K562 (cell line): ENCODE data around the gene TP53I13. TPM values are rescaled to one million over a fixed set of nuclear protein-coding genes. Genes with fewer than 3 reads are reported as not detected.
A peak's percentile ranks its signal among the peaks of the same experiment; 100 is the strongest.

Experiments
- BACH1 ChIP-seq: fragments of 200-800 bp; sonication (Bioruptor generic); IDR thresholded peaks from 2 replicates; pipeline ENCODE4 v1.6.1; 2016; ENCODE audit warnings: missing genetic modification characterization, missing compliant biosample characterization
- BCL6 ChIP-seq: fragments of 250-450 bp; sonication (Bioruptor Pico); IDR thresholded peaks from 2 replicates; pipeline ENCODE4 v1.4.0; 2020
- BHLHE40 ChIP-seq: IDR thresholded peaks from 2 replicates; pipeline ENCODE4 v1.6.1; 2011; ENCODE audit warnings: low read length, improper control_type of control experiment
- CUX1 ChIP-seq: fragments of 200-800 bp; sonication (Bioruptor generic); IDR thresholded peaks from 2 replicates; pipeline ENCODE4 v1.6.1; 2016; ENCODE audit warnings: missing genetic modification characterization, missing compliant biosample characterization
- EGR1 ChIP-seq: fragments of 450-650 bp; conservative IDR thresholded peaks from 2 replicates; pipeline ENCODE4 v1.6.1; 2017; ENCODE audit warnings: mild to moderate bottlenecking
- FOXA1 ChIP-seq: fragments of 450-650 bp; IDR thresholded peaks from 2 replicates; pipeline ENCODE4 v1.6.1; 2016; ENCODE audit warnings: mild to moderate bottlenecking, borderline replicate concordance
- GMEB1 ChIP-seq: fragments of 250-450 bp; sonication (Bioruptor Pico); IDR thresholded peaks from 2 replicates; pipeline ENCODE4 v1.4.0; 2020; ENCODE audit warnings: mild to moderate bottlenecking
- HMGN3 ChIP-seq: IDR thresholded peaks from 2 replicates; pipeline ENCODE4 v1.6.1; 2011; ENCODE audit warnings: borderline replicate concordance, low read depth, mild to moderate bottlenecking, mixed read lengths, low read length; ENCODE audit not compliant: insufficient read length; ENCODE audit errors: extremely low read depth
- HOXB6 ChIP-seq: fragments of 250-450 bp; sonication (Bioruptor Pico); IDR thresholded peaks from 2 replicates; pipeline ENCODE4 v1.5.1; 2022; ENCODE audit warnings: mild to moderate bottlenecking, borderline replicate concordance
- ID3 ChIP-seq, 2 experiments: fragments of 250-450 bp in 1 of 2; fragments of 450-650 bp in 1 of 2; sonication (Bioruptor Pico) in 1 of 2; IDR thresholded peaks; 2 replicates each; pipeline versions ENCODE4 v1.6.1 to v1.8.0; 2016 to 2021; ENCODE audit warnings: mild to moderate bottlenecking in 2 of 2, moderate library complexity in 2 of 2, missing compliant biosample characterization in 1 of 2, missing genetic modification characterization in 1 of 2
- L3MBTL2 ChIP-seq: fragments of 450-650 bp; IDR thresholded peaks from 2 replicates; pipeline ENCODE4 v1.6.1; 2016; ENCODE audit warnings: mild to moderate bottlenecking, moderate library complexity
- LCOR ChIP-seq: sonication (generic); formaldehyde crosslinking; IDR thresholded peaks from 2 replicates; pipeline ENCODE4 v1.8.0; 2022; ENCODE audit warnings: mild to moderate bottlenecking, missing genetic modification reagents
- NR2C2 ChIP-seq, 2 experiments: fragments of 200-800 bp in 1 of 2; sonication (Bioruptor generic) in 1 of 2; sonication (generic) in 1 of 2; formaldehyde crosslinking in 1 of 2; IDR thresholded peaks; 2 replicates each; pipeline versions ENCODE4 v1.6.1 to v1.8.0; 2016 to 2022; ENCODE audit warnings: mild to moderate bottlenecking in 1 of 2, missing compliant biosample characterization in 1 of 2, missing genetic modification characterization in 1 of 2, missing genetic modification reagents in 1 of 2
- PCBP1 ChIP-seq: fragments of 200-400 bp; formaldehyde crosslinking; IDR thresholded peaks from 2 replicates; pipeline ENCODE4 v1.6.1; 2018; ENCODE audit warnings: mild to moderate bottlenecking, low read depth, low read length; ENCODE audit not compliant: poor library complexity, severe bottlenecking
- POLR3A ChIP-seq: IDR thresholded peaks from 2 replicates; pipeline ENCODE4 v1.6.1; 2011; ENCODE audit warnings: borderline replicate concordance, mild to moderate bottlenecking, moderate library complexity; ENCODE audit not compliant: insufficient read length, insufficient read depth; ENCODE audit errors: extremely low read depth
- SLC30A9 ChIP-seq: fragments of 250-450 bp; sonication (Bioruptor Pico); IDR thresholded peaks from 2 replicates; pipeline ENCODE4 v1.8.0; 2022; ENCODE audit warnings: mild to moderate bottlenecking, moderate library complexity
- STAG1 ChIP-seq: sonication (generic); formaldehyde crosslinking; IDR thresholded peaks from 2 replicates; pipeline ENCODE4 v1.5.0; 2020; ENCODE audit warnings: missing genetic modification reagents, borderline replicate concordance
- ZNF184 ChIP-seq: sonication (generic); formaldehyde crosslinking; IDR thresholded peaks from 2 replicates; pipeline ENCODE4 v1.5.0; 2020; ENCODE audit warnings: missing genetic modification reagents
- ZNF408 ChIP-seq: fragments of 250-450 bp; sonication (Bioruptor Pico); IDR thresholded peaks from 2 replicates; pipeline ENCODE4 v1.4.0; 2020; ENCODE audit warnings: low read depth, mild to moderate bottlenecking, moderate library complexity
- ZNF584 ChIP-seq: fragments of 200-800 bp; sonication (Bioruptor generic); IDR thresholded peaks from 2 replicates; pipeline ENCODE4 v1.6.1; 2016; ENCODE audit warnings: low read depth, mild to moderate bottlenecking, missing genetic modification characterization, missing compliant biosample characterization
- ZZZ3 ChIP-seq: fragments of 450-650 bp; IDR thresholded peaks from 2 replicates; pipeline ENCODE4 v1.6.1; 2016; ENCODE audit warnings: antibody characterized with exemption, mild to moderate bottlenecking, moderate library complexity
- polyA plus RNA-seq, 8 experiments: library from polyadenylated mRNA; depleted of rRNA in 4 of 8; stranded (reverse) in 5 of 8; unstranded in 3 of 8; fragments of >200 nt; fragmentation: Nextera tagmentation in 2 of 8; fragmentation: Illumina TruSeq in 1 of 8; extraction: Ambion mirVana in 2 of 8; extraction: Trizol in 1 of 8; gene quantifications; 2 replicates each; pipeline versions ENCODE4 v1.2.1 to v1.2.3, GENCODE V29; 2011 to 2014; ENCODE audit warnings: inconsistent platforms in 1 of 8, missing spikeins in 1 of 8
- total RNA-seq, 7 experiments: library from RNA; depleted of rRNA in 6 of 7; stranded (reverse); fragments of >200 nt in 6 of 7; fragmentation: Illumina TruSeq in 2 of 7; extraction: Trizol in 2 of 7; gene quantifications; 2 replicates each; pipeline versions ENCODE4 v1.2.1 to v1.2.3, GENCODE V29; 2011 to 2021; ENCODE audit warnings: low replicate concordance in 1 of 7

TP53I13 gene
- total and polyA plus RNA-seq, 9 of the 15 experiments (the other 6 are each of a cell fraction or from before 2014, with no cell fraction given) = 0.08 to 28.3 (median 9.1) TPM

- TF ChIP-seq ZZZ3 = no peak
- no peak for TF ChIP-seq SLC30A9 (CRISPR knock-in tag)
- peak; percentile 53 for TF ChIP-seq PCBP1
- TF ChIP-seq ZNF184 (CRISPR knock-in tag) = no peak
- no peak for TF ChIP-seq STAG1 (CRISPR knock-in tag)
- no peak for TF ChIP-seq ID3 (CRISPR knock-in tag; IDR thresholded peaks at IDR 0.05)
- TF ChIP-seq ID3 (tag; IDR thresholded peaks at IDR 0.05) = no peak
- no peak for TF ChIP-seq POLR3A
- TF ChIP-seq FOXA1 = no peak
- TF ChIP-seq ZNF408 (CRISPR knock-in tag) = no peak
- no peak for TF ChIP-seq CUX1 (CRISPR knock-in tag)
- no peak for TF ChIP-seq BACH1 (tag)
- TF ChIP-seq L3MBTL2 = no peak
- TF ChIP-seq GMEB1 = peak; percentile 46; the same call in 1 of the 2 replicates
- TF ChIP-seq BHLHE40 = no peak
- TF ChIP-seq HOXB6 (CRISPR knock-in tag) = no peak
- peak; percentile 60 for TF ChIP-seq HMGN3
- TF ChIP-seq BCL6 (CRISPR knock-in tag) = no peak
- TF ChIP-seq EGR1 = peak; percentile 60
- no peak for TF ChIP-seq ZNF584 (CRISPR knock-in tag)
- TF ChIP-seq LCOR (CRISPR knock-in tag) = no peak
- TF ChIP-seq NR2C2 (CRISPR knock-in tag; IDR thresholded peaks at IDR 0.05) = no peak
- peak; percentile 47 for TF ChIP-seq NR2C2 (tag; IDR thresholded peaks at IDR 0.05)
Observed at GRCh38 chr17:29592850-29593551, 24.5 kb downstream of the TP53I13 start, which contains the start of gene ANKRD13B (continued).
